HCT116 (cell line): ENCODE data around the gene RCC1.

Source experiments
- EZH2 ChIP-seq: fragments of 200-600 bp; sonication (generic); IDR thresholded peaks from 2 replicates; pipeline ENCODE4 v1.6.1; 2017; ENCODE audit warnings: antibody characterized with exemption, mixed run types
- EZH2phosphoT487 ChIP-seq: fragments of 200-600 bp; IDR thresholded peaks from 2 replicates; pipeline ENCODE4 v1.6.1; 2018; ENCODE audit warnings: antibody characterized with exemption, borderline replicate concordance
- ZFX ChIP-seq: fragments of 450-650 bp; IDR thresholded peaks from 2 replicates; pipeline ENCODE4 v1.6.1; 2017
- ZNF274 ChIP-seq: fragments of 200-500 bp; sonication (Bioruptor generic); IDR thresholded peaks from 2 replicates; pipeline ENCODE4 v1.6.1; 2014; ENCODE audit warnings: mild to moderate bottlenecking, low read depth, low read length, inconsistent platforms
- TF ChIP-seq, protein P1 (sequence below), 3 experiments: fragments of 200-600 bp in 1 of 3; sonication (generic) in 1 of 3; IDR thresholded peaks in 2 of 3; conservative IDR thresholded peaks in 1 of 3; 2 replicates each; pipeline ENCODE4 v1.5.1; 2012 to 2017; ENCODE audit warnings: low read depth in 2 of 3, low read length in 2 of 3, antibody characterized with exemption in 1 of 3, borderline replicate concordance in 1 of 3, control low read depth in 1 of 3, mild to moderate bottlenecking in 1 of 3, mixed read lengths in 1 of 3, mixed run types in 1 of 3, moderate library complexity in 1 of 3; ENCODE audit not compliant: insufficient read depth in 1 of 3

DNA sequence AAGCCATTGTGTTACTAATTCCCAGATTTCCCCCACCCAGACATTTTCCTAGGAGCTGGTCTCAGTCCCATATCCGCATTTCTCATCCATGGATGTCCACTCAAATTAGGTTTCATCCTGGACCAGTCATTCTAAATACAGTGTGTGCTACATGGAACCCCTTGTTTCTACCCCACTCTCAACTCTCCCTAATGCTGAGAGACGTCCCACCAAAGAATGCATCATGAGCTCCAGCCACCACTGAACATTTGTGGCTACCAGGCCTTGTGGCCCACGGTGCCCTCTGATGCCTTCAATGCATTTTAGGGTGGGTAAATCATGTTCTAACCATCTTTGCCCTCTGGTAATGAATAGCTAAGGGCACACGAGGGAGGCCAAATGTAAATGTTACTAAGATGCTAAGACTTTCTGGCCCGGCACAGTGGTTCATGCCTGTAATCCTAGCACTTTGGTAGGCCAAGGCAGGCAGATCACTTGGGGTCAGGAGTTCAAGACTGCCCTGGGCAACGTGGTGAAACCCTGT lies 72.9 kb downstream of the RCC1 start:
- TF ChIP-seq, protein P1, sequence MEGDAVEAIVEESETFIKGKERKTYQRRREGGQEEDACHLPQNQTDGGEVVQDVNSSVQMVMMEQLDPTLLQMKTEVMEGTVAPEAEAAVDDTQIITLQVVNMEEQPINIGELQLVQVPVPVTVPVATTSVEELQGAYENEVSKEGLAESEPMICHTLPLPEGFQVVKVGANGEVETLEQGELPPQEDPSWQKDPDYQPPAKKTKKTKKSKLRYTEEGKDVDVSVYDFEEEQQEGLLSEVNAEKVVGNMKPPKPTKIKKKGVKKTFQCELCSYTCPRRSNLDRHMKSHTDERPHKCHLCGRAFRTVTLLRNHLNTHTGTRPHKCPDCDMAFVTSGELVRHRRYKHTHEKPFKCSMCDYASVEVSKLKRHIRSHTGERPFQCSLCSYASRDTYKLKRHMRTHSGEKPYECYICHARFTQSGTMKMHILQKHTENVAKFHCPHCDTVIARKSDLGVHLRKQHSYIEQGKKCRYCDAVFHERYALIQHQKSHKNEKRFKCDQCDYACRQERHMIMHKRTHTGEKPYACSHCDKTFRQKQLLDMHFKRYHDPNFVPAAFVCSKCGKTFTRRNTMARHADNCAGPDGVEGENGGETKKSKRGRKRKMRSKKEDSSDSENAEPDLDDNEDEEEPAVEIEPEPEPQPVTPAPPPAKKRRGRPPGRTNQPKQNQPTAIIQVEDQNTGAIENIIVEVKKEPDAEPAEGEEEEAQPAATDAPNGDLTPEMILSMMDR (IDR thresholded peaks at IDR 0.05 in 2 of 3, conservative IDR thresholded peaks at IDR 0.05 in 1 of 3; ENCODE audit: borderline replicate concordance in 1 of 3, insufficient read depth in 1 of 3, low read depth in 2 of 3, low read length in 2 of 3) = no peak
- TF ChIP-seq EZH2 (no peak), EZH2phosphoT487 (no peak), ZFX (no peak), ZNF274 (no peak)
